Measurements from ENCODE around the gene SUGCT.
"Not testable (repeated sequence)": the region's sequence is repeated elsewhere in the genome, so short reads cannot be mapped to it uniquely, and the experiment has no call there.

The SUGCT gene

DNA sequence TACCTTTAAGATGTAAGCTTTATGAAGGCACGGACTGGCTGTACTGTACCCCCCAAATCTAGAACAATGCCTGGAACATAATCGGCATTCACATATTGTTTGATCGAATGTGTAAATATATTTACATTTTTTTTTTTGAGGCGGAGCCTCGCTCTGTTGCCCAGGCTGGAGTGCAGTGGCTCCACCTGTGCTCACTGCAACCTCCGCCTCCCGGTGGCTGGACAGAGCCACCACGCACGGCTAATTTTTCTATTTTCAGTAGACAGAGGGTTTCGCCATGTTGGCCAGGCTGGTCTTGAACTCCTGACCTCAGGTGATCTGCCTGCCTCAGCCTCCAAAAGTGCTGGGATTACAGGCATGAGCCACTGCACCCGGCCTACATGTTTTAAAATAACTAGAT is 118.6 kb downstream of the SUGCT start:
- H3K4me3 ChIP-seq (ENCODE audit: low read depth, low read length); H3K9ac ChIP-seq (ENCODE audit: low read depth, low read length); H3K4me1 ChIP-seq (ENCODE audit: control insufficient read depth, insufficient read depth, low read length); H3K27me3 ChIP-seq (ENCODE audit: control insufficient read depth, insufficient read depth, low read length); H3K36me3 ChIP-seq (ENCODE audit: control insufficient read depth, insufficient read depth, low read length); H3K9me3 ChIP-seq (ENCODE audit: control insufficient read depth, insufficient read depth, low read length); H3K27ac ChIP-seq (ENCODE audit: low read depth, low read length): not testable (repeated sequence)

DNA sequence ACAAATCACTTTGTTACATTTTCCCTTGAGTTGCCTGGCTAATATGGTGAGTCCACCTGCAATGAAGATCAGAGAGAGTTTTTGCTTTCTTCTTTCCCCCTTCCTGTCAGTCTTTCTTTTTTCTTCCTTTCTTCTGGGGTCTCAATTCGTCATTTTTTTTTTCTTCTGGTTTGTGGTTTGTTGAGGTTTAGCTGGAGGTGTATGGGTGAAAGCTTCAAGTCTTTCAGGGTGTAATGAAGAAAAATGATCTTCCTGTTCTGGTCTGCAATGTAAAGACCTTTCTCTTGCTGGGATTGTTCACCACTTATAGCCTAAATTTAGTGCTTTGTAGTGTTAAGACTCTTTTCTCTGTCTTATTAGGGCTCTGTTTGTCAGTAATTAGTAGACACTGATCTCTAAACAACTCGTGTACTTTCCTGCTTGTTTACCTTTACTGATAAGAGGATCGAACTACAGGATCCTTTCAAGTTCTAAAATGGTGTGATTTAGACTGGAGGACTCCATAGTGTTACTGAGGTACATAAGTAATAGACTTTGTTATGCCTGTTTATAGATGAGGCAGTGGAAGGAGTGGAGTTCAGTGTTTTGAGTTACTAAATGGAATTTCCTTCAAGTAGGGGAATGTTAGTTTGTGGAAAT is 129.1 kb downstream of the SUGCT start:
- no peaks in the 10 kb centered on the region for H3K36me3 ChIP-seq (ENCODE audit: control insufficient read depth, insufficient read depth, low read length)
- H3K27me3 ChIP-seq (ENCODE audit: control insufficient read depth, insufficient read depth, low read length) = no peaks in the 10 kb centered on the region
- H3K27ac ChIP-seq (ENCODE audit: low read depth, low read length) = no peak overlapping the region
- H3K9me3 ChIP-seq (ENCODE audit: control insufficient read depth, insufficient read depth, low read length) = no peaks in the 10 kb centered on the region
- H3K4me3 ChIP-seq (ENCODE audit: low read depth, low read length) = no peak overlapping the region
- no peaks in the 10 kb centered on the region for H3K4me1 ChIP-seq (ENCODE audit: control insufficient read depth, insufficient read depth, low read length)
- H3K9ac ChIP-seq (ENCODE audit: low read depth, low read length) = no peak overlapping the region

DNA sequence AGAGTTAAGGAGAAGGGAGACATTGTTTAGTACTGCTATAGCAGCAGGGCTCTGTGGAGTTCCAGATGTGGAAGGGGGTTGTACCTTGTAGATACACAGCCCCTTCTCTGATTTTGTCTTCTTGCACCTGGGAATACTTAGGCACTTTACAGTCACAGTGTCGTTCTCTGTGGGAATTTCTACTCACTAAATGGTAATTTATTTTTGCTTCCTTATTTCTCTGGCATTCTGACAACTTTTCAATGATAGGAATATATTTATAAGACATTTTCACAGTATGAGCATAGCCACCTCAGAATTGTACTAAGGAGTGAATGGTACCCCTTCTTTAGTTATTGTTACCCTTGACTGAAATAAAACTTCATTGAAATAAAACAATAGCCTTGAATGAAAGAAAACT is 132.8 kb downstream of the SUGCT start:
- Histone ChIP-seq H3K9ac (ENCODE audit: low read depth, low read length) (no peak overlapping the region), H3K27me3 (ENCODE audit: control insufficient read depth, insufficient read depth, low read length) (no peaks in the 10 kb centered on the region), H3K4me3 (ENCODE audit: low read depth, low read length) (no peak overlapping the region), H3K27ac (ENCODE audit: low read depth, low read length) (no peak overlapping the region), H3K9me3 (ENCODE audit: control insufficient read depth, insufficient read depth, low read length) (no peaks in the 10 kb centered on the region), H3K36me3 (ENCODE audit: control insufficient read depth, insufficient read depth, low read length) (no peaks in the 10 kb centered on the region), H3K4me1 (ENCODE audit: control insufficient read depth, insufficient read depth, low read length) (no peaks in the 10 kb centered on the region)

DNA sequence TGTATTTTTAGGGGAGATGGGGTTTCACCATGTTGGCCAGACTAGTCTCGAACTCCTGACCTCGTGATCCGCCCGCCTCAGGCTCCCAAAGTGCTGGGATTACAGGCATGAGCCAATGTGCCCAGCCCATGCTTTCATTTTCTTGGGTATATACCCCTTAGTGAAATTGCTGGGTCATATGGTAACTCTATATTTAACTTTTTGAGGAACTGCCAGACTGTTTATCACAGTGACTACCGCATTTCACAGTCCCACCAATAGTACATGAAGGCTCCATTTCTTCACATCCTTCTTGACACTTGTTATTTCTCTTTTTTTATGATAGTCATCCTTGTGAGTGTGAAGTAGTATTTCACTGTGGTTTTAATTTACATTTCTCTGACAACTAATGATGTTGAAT is 134.0 kb downstream of the SUGCT start:
- not testable (repeated sequence) for H3K27ac ChIP-seq (ENCODE audit: low read depth, low read length); H3K36me3 ChIP-seq (ENCODE audit: control insufficient read depth, insufficient read depth, low read length); H3K9me3 ChIP-seq (ENCODE audit: control insufficient read depth, insufficient read depth, low read length); H3K9ac ChIP-seq (ENCODE audit: low read depth, low read length); H3K4me1 ChIP-seq (ENCODE audit: control insufficient read depth, insufficient read depth, low read length); H3K4me3 ChIP-seq (ENCODE audit: low read depth, low read length); H3K27me3 ChIP-seq (ENCODE audit: control insufficient read depth, insufficient read depth, low read length)

DNA sequence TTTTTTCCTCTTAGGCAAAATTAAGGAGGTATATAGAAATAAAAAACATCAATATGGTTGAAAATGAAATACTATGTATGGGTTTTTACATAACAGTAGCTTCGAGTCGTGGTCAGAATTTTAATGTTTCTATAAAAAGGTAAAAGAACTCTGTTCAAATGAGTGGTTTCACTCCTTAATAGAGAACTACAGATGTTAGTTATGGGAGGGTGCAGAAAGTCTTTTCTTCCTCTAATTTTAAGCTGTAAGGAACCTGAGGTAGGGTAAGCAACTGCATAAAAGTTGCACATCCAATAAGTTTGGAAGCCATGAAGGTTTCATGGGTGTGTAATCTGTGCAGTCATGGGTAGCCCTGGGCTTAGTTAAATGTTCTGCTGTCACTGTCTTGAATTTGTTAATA is 141.3 kb downstream of the SUGCT start:
- Histone ChIP-seq H3K27me3 (ENCODE audit: control insufficient read depth, insufficient read depth, low read length) (no peaks in the 10 kb centered on the region), H3K9me3 (ENCODE audit: control insufficient read depth, insufficient read depth, low read length) (no peaks in the 10 kb centered on the region), H3K27ac (ENCODE audit: low read depth, low read length) (no peak overlapping the region), H3K36me3 (ENCODE audit: control insufficient read depth, insufficient read depth, low read length) (no peaks in the 10 kb centered on the region), H3K9ac (ENCODE audit: low read depth, low read length) (no peak overlapping the region), H3K4me3 (ENCODE audit: low read depth, low read length) (no peak overlapping the region), H3K4me1 (ENCODE audit: control insufficient read depth, insufficient read depth, low read length) (no peaks in the 10 kb centered on the region)

- no peaks in the 10 kb centered on the region for H3K4me1 ChIP-seq (ENCODE audit: control insufficient read depth, insufficient read depth, low read length)
- no peak overlapping the region for H3K9ac ChIP-seq (ENCODE audit: low read depth, low read length)
- no peaks in the 10 kb centered on the region for H3K36me3 ChIP-seq (ENCODE audit: control insufficient read depth, insufficient read depth, low read length)
- H3K27ac ChIP-seq (ENCODE audit: low read depth, low read length) = no peak overlapping the region
- no peaks in the 10 kb centered on the region for H3K27me3 ChIP-seq (ENCODE audit: control insufficient read depth, insufficient read depth, low read length)
- H3K4me3 ChIP-seq (ENCODE audit: low read depth, low read length) = no peak overlapping the region
- no peaks in the 10 kb centered on the region for H3K9me3 ChIP-seq (ENCODE audit: control insufficient read depth, insufficient read depth, low read length)
These were observed 145.2 kb downstream of the SUGCT start for GRCh38 chr7:40279991-40280390.

- no peaks in the 10 kb centered on the region for H3K9me3 ChIP-seq (ENCODE audit: control insufficient read depth, insufficient read depth, low read length)
- H3K4me3 ChIP-seq (ENCODE audit: low read depth, low read length) = no peak overlapping the region
- no peaks in the 10 kb centered on the region for H3K27me3 ChIP-seq (ENCODE audit: control insufficient read depth, insufficient read depth, low read length)
- H3K4me1 ChIP-seq (ENCODE audit: control insufficient read depth, insufficient read depth, low read length) = no peaks in the 10 kb centered on the region
- H3K27ac ChIP-seq (ENCODE audit: low read depth, low read length) = no peak overlapping the region
- H3K36me3 ChIP-seq (ENCODE audit: control insufficient read depth, insufficient read depth, low read length) = no peaks in the 10 kb centered on the region
- no peak overlapping the region for H3K9ac ChIP-seq (ENCODE audit: low read depth, low read length)
These were observed 148.1 kb downstream of the SUGCT start for GRCh38 chr7:40282858-40283257.

DNA sequence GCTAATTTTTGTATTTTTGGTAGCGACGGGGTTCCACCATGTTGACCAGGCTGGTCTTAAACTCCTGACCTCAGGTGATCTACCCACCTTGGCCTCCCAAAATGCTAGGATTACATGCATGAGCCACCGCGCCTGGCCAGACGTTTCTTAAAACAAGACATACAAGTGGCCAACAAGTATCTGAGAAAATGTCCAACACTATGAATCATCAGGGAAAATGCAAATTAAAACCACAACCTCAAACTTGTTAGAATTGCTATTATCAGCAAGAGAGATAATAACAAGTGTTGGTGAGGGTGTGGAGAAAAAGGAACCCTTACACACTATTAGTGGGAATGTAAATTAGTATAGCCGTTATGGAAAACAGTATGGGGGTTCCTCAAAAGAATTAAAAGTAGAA is 148.6 kb downstream of the SUGCT start:
- H3K4me3 ChIP-seq (ENCODE audit: low read depth, low read length) = no peak overlapping the region
- no peak overlapping the region for H3K9ac ChIP-seq (ENCODE audit: low read depth, low read length)
- H3K27ac ChIP-seq (ENCODE audit: low read depth, low read length) = no peak overlapping the region
- no peaks in the 10 kb centered on the region for H3K9me3 ChIP-seq (ENCODE audit: control insufficient read depth, insufficient read depth, low read length)
- no peaks in the 10 kb centered on the region for H3K36me3 ChIP-seq (ENCODE audit: control insufficient read depth, insufficient read depth, low read length)
- H3K27me3 ChIP-seq (ENCODE audit: control insufficient read depth, insufficient read depth, low read length) = no peaks in the 10 kb centered on the region
- H3K4me1 ChIP-seq (ENCODE audit: control insufficient read depth, insufficient read depth, low read length) = no peaks in the 10 kb centered on the region

- H3K27me3 ChIP-seq (ENCODE audit: control insufficient read depth, insufficient read depth, low read length) = no peaks in the 10 kb centered on the region
- no peaks in the 10 kb centered on the region for H3K36me3 ChIP-seq (ENCODE audit: control insufficient read depth, insufficient read depth, low read length)
- no peak overlapping the region for H3K9ac ChIP-seq (ENCODE audit: low read depth, low read length)
- no peak overlapping the region for H3K4me3 ChIP-seq (ENCODE audit: low read depth, low read length)
- no peaks in the 10 kb centered on the region for H3K4me1 ChIP-seq (ENCODE audit: control insufficient read depth, insufficient read depth, low read length)
- no peaks in the 10 kb centered on the region for H3K9me3 ChIP-seq (ENCODE audit: control insufficient read depth, insufficient read depth, low read length)
- H3K27ac ChIP-seq (ENCODE audit: low read depth, low read length) = no peak overlapping the region
These were observed 154.0 kb downstream of the SUGCT start for GRCh38 chr7:40288827-40289226.

DNA sequence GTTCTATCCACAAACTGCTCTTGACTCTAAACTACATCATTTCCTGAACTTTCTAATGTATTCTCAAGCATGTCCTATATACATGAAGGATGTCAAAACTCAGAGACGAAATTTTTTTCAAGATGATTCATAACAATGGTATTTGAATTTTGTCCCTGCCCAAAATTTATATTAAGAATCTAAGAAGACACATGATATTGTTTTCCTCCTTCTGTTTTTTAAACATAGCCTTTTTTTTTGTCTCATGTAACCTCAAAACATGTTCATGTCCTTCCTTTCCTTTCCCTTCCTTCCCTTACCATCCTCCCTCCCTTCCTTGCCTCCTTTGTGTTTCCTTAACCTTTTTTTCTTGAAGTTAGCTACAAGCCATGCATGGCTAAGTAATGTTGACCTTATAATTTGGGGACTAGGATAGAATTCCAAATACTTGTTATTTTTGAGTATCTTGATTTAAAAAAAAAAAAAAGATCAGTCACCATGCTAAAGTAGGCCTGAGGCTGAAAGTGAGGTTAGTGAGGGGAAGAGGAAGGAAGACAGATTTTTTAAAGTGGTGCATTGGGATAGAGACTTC is 163.0 kb downstream of the SUGCT start:
- Histone ChIP-seq H3K27me3 (ENCODE audit: control insufficient read depth, insufficient read depth, low read length) (no peaks in the 10 kb centered on the region), H3K36me3 (ENCODE audit: control insufficient read depth, insufficient read depth, low read length) (no peaks in the 10 kb centered on the region), H3K9ac (ENCODE audit: low read depth, low read length) (no peak overlapping the region), H3K4me1 (ENCODE audit: control insufficient read depth, insufficient read depth, low read length) (peaks cover 19% of the 10 kb centered on the region), H3K4me3 (ENCODE audit: low read depth, low read length) (no peak overlapping the region), H3K9me3 (ENCODE audit: control insufficient read depth, insufficient read depth, low read length) (no peaks in the 10 kb centered on the region), H3K27ac (ENCODE audit: low read depth, low read length) (no peak overlapping the region)

DNA sequence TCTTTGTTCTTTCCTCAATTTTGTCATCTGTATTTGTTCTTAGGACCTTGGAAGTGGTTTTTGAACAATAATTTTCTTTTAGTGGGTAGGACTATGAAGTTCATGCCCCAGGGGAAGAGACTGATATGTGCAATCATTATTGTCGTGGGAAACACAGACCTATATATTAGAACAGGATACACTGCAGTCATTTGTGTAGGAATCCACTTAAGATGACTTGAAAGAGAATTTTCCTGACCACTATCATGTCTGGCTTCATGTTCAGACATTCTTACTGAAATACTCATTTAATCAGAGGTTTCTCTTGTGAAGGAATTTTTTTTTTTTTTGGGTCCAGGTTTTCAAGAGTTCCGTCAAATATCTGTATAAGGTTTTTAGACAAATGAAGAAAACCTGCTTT is 163.6 kb downstream of the SUGCT start:
- H3K4me3 ChIP-seq (ENCODE audit: low read depth, low read length) = no peak overlapping the region
- H3K36me3 ChIP-seq (ENCODE audit: control insufficient read depth, insufficient read depth, low read length) = no peaks in the 10 kb centered on the region

More for the DNA sequence above, 163.6 kb downstream of the SUGCT start:
- Histone ChIP-seq H3K9me3 (ENCODE audit: control insufficient read depth, insufficient read depth, low read length) (no peaks in the 10 kb centered on the region), H3K4me1 (ENCODE audit: control insufficient read depth, insufficient read depth, low read length) (peaks cover 19% of the 10 kb centered on the region), H3K9ac (ENCODE audit: low read depth, low read length) (no peak overlapping the region), H3K27ac (ENCODE audit: low read depth, low read length) (no peak overlapping the region), H3K27me3 (ENCODE audit: control insufficient read depth, insufficient read depth, low read length) (no peaks in the 10 kb centered on the region)
